Parathyroid adenoma (tissue), 2 donors: ENCODE measurements around the gene SRBD1.
A peak's percentile ranks its signal among the peaks of the same experiment; 100 is the strongest.

Experiments
- H2AFZ ChIP-seq: fragments of 300-600 bp; sonication (generic); one replicate; pipeline ENCODE4 v1.7.0; 2017; ENCODE audit warnings: antibody characterized with exemption, mild to moderate bottlenecking
- H3K27ac ChIP-seq: fragments of 300-600 bp; sonication (generic); one replicate; pipeline ENCODE4 v1.7.0; 2017
- H3K27me3 ChIP-seq: fragments of 300-600 bp; sonication (generic); one replicate; pipeline ENCODE4 v1.7.0; 2017; ENCODE audit warnings: low read length; ENCODE audit not compliant: control insufficient read depth, insufficient read depth
- H3K36me3 ChIP-seq: fragments of 300-600 bp; sonication (generic); one replicate; pipeline ENCODE4 v1.7.0; 2017; ENCODE audit warnings: low read length; ENCODE audit not compliant: control insufficient read depth, insufficient read depth
- H3K4me1 ChIP-seq: fragments of 300-600 bp; sonication (generic); one replicate; pipeline ENCODE4 v1.7.0; 2017; ENCODE audit warnings: control low read depth
- H3K4me2 ChIP-seq: fragments of 300-600 bp; sonication (generic); one replicate; pipeline ENCODE4 v1.7.0; 2017; ENCODE audit warnings: low read length
- H3K4me3 ChIP-seq: fragments of 300-600 bp; sonication (generic); one replicate; pipeline ENCODE4 v1.7.0; 2017; ENCODE audit warnings: low read depth, low read length
- H3K79me2 ChIP-seq: fragments of 300-600 bp; sonication (generic); one replicate; pipeline ENCODE4 v1.7.0; 2017; ENCODE audit warnings: control low read depth
- H3K9ac ChIP-seq: fragments of 300-600 bp; sonication (generic); one replicate; pipeline ENCODE4 v1.7.0; 2017; ENCODE audit warnings: mild to moderate bottlenecking
- H3K9me3 ChIP-seq: fragments of 300-600 bp; sonication (generic); one replicate; pipeline ENCODE4 v1.7.0; 2017; ENCODE audit warnings: low read length; ENCODE audit not compliant: control insufficient read depth
- CTCF ChIP-seq: fragments of 300-600 bp; sonication (generic); IDR thresholded peaks from one replicate; pipeline ENCODE4 v1.7.0; 2017; ENCODE audit warnings: antibody characterized with exemption, mild to moderate bottlenecking
- donor health status: primary hyperparathyroidism.

Gene SRBD1

DNA sequence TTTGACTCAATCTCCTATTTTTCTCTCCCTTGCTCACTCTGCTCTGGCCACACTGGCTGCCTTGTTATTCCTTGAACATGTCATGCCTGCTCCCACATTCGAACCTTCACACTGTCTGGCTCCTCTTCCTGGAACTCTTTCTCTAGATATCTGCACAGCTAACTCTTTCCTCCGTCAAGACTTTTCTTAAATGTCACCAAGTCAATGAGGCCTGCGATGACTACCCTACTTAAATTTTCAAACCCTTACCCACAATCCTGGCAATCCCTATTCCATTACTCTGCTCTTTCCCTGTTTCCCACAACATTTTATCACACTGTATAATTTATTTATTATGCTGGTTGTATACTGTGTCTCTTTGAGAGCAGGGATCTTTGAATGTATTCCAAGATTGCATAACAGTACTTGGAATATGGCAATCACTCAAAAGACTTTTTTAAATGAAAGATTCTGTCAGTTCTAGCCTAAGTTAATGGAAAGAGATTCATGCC, 206.2 kb downstream of the SRBD1 start:
- Histone ChIP-seq H3K4me1 (peaks cover 25% of the 10 kb centered on the region), H3K27ac (no peak overlapping the region), H3K9ac (no peak overlapping the region), H3K4me2 (no peak overlapping the region), H3K36me3 (no peaks in the 10 kb centered on the region), H3K4me3 (no peak overlapping the region), H2AFZ (no peak overlapping the region), H3K79me2 (no peaks in the 10 kb centered on the region), H3K9me3 (no peaks in the 10 kb centered on the region), H3K27me3 (no peaks in the 10 kb centered on the region)
- TF ChIP-seq CTCF = no peak

GRCh38 chr2:45403036-45403435, 208.0 kb downstream of the SRBD1 start:
- no peaks in the 10 kb centered on the region for H3K9me3 ChIP-seq
- no peak overlapping the region for H3K4me2 ChIP-seq
- no peaks in the 10 kb centered on the region for H3K36me3 ChIP-seq
- no peak overlapping the region for H2AFZ ChIP-seq
- H3K9ac ChIP-seq = no peak overlapping the region
- H3K27me3 ChIP-seq = no peaks in the 10 kb centered on the region
- no peak overlapping the region for H3K4me3 ChIP-seq
- H3K27ac ChIP-seq = peak overlapping the region; percentile 5
- H3K4me1 ChIP-seq = peaks cover 30% of the 10 kb centered on the region
- TF ChIP-seq CTCF = no peak
- no peaks in the 10 kb centered on the region for H3K79me2 ChIP-seq

GRCh38 chr2:45401431-45401922, 209.6 kb downstream of the SRBD1 start:
- Histone ChIP-seq H3K9me3 (no peaks in the 10 kb centered on the region), H3K4me3 (no peak overlapping the region), H3K4me2 (no peak overlapping the region), H2AFZ (no peak overlapping the region), H3K27me3 (no peaks in the 10 kb centered on the region), H3K27ac (no peak overlapping the region), H3K4me1 (peaks cover 23% of the 10 kb centered on the region), H3K36me3 (no peaks in the 10 kb centered on the region), H3K79me2 (no peaks in the 10 kb centered on the region), H3K9ac (no peak overlapping the region)
- TF ChIP-seq CTCF = no peak

- no peak overlapping the region for H2AFZ ChIP-seq
- H3K36me3 ChIP-seq = no peaks in the 10 kb centered on the region
- H3K9me3 ChIP-seq = no peaks in the 10 kb centered on the region
- H3K27me3 ChIP-seq = no peaks in the 10 kb centered on the region
- no peaks in the 10 kb centered on the region for H3K79me2 ChIP-seq
- H3K9ac ChIP-seq = no peak overlapping the region
- H3K4me3 ChIP-seq = no peak overlapping the region
- no peak for TF ChIP-seq CTCF
- H3K4me1 ChIP-seq = peaks cover 12% of the 10 kb centered on the region
- no peak overlapping the region for H3K27ac ChIP-seq
- H3K4me2 ChIP-seq = no peak overlapping the region
Observed at GRCh38 chr2:45399040-45399784, 211.9 kb downstream of the SRBD1 start.

GRCh38 chr2:45397292-45397691, 213.8 kb downstream of the SRBD1 start:
- Histone ChIP-seq H3K9me3 (no peaks in the 10 kb centered on the region), H3K4me3 (no peak overlapping the region), H3K4me2 (no peak overlapping the region), H3K79me2 (no peaks in the 10 kb centered on the region), H3K36me3 (no peaks in the 10 kb centered on the region), H3K27ac (no peak overlapping the region), H3K27me3 (no peaks in the 10 kb centered on the region), H2AFZ (no peak overlapping the region), H3K4me1 (peaks cover 4% of the 10 kb centered on the region), H3K9ac (no peak overlapping the region)
- TF ChIP-seq CTCF = no peak
